ENCODE results near the gene DIP2B.

- no peak for TF ChIP-seq CTCF (IDR thresholded peaks at IDR 0.05; ENCODE audit: low read depth, low read length)
- no peak for TF ChIP-seq EZH2phosphoT487 (IDR thresholded peaks at IDR 0.05; ENCODE audit: low read depth)
These were observed 172.0 kb downstream of the DIP2B start for GRCh38 chr12:50676756-50677155.

Data from OCI-LY3 (cell line).